Bronchial epithelial cell (primary cell): Measurements from ENCODE around the gene PTPRN2. TPM values are rescaled to one million over a fixed set of nuclear protein-coding genes. Genes with fewer than 3 reads are reported as not detected.
A peak's percentile ranks its signal among the peaks of the same experiment; 100 is the strongest.
"Not testable (repeated sequence)": the region's sequence is repeated elsewhere in the genome, so short reads cannot be mapped to it uniquely, and the experiment has no call there.

ENCODE experiments used
- DNase-seq: peaks from one replicate; pipeline ENCODE4 v3.0.0-alpha.2; 2010; ENCODE audit warnings: low read depth
- FAIRE-seq: peaks from 2 replicates; lab custom pipeline; 2011; peaks lifted over from hg19 to GRCh38; lab: Jason Lieb, UNC
- H3K27me3 ChIP-seq: 2 replicates; pipeline ENCODE4 v1.5.1; 2011; ENCODE audit warnings: low read length; ENCODE audit not compliant: control insufficient read depth, insufficient read depth
- H3K36me3 ChIP-seq: 2 replicates; pipeline ENCODE4 v1.5.1; 2011; ENCODE audit warnings: low read length; ENCODE audit not compliant: control insufficient read depth, insufficient read depth
- H3K4me3 ChIP-seq: 2 replicates; pipeline ENCODE4 v1.5.1; 2011; ENCODE audit warnings: mild to moderate bottlenecking, low read depth, low read length, control low read depth
- CTCF ChIP-seq: IDR thresholded peaks from 2 replicates; pipeline ENCODE4 v1.5.1; 2011; ENCODE audit warnings: mild to moderate bottlenecking, moderate library complexity, low read length, control low read depth, inconsistent platforms; ENCODE audit not compliant: insufficient read depth, severe bottlenecking
- total RNA-seq: library from RNA; depleted of rRNA; stranded (reverse); fragments of >200 nt; gene quantifications from 2 replicates; pipeline ENCODE4 v1.2.1, GENCODE V29; 2014

Gene PTPRN2
- total RNA-seq, 1 donor from 2014 or later, result 1.1 TPM

DNA sequence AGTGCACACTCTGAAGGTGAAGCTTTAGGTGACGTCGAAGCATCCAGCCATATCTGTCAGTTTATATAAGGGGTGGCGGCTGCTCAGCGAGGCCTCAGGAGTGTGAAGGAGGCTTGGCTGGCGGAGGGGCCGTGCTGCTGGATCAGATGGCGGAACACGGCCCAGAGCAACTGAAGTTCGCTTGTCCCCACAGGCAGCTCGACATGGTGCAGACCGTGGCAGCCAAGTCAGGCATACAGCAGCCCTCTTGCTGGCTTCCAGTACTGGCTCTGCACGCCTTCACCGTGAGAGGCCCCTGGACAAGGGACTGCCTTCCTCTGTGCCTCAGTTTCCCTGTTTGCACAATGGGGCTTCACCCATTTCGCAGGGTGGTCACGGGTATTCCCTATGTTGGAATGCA, 807.3 kb downstream of the PTPRN2 start:
- FAIRE-seq, result peak; percentile 70
- Histone ChIP-seq H3K36me3 (no peaks in the 10 kb centered on the region), H3K4me3 (no peak overlapping the region), H3K27me3 (no peaks in the 10 kb centered on the region)
- no peak for TF ChIP-seq CTCF
- DNase-seq, result no peak

DNA sequence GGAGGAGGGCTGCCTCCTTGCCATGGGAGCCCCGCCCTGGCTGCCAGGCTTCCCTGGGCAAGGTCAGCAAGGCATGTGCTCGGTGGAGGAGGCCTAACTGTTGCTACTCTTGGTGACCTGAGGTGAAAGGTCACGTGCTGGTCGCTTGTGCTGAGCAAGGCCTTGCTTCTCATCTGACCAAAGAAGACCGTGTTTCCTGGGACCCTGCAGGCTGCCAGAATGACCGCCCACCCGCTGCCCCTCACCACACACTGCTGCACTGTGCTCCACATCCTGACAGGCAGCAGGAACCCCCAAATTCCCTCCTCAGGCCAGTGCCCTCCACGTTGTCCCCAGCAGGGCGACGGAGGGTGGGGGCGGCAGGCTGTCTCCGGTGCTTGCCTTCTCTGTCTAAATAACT, 808.4 kb downstream of the PTPRN2 start:
- no peaks in the 10 kb centered on the region for H3K36me3 ChIP-seq
- DNase-seq (no peak), FAIRE-seq (no peak)
- no peaks in the 10 kb centered on the region for H3K27me3 ChIP-seq
- TF ChIP-seq CTCF, result no peak
- no peak overlapping the region for H3K4me3 ChIP-seq

- not testable (repeated sequence) for H3K4me3 ChIP-seq, H3K27me3 ChIP-seq, H3K36me3 ChIP-seq, DNase-seq
- FAIRE-seq, result peak; percentile 98
Measured at GRCh38 chr7:157777194-157777762, 810.3 kb downstream of the PTPRN2 start.

- Histone ChIP-seq H3K4me3 (no peak overlapping the region), H3K27me3 (no peaks in the 10 kb centered on the region), H3K36me3 (no peaks in the 10 kb centered on the region)
- no peak for DNase-seq
- no peak for FAIRE-seq
- TF ChIP-seq CTCF, result no peak
Measured at GRCh38 chr7:157775560-157776332, 811.9 kb downstream of the PTPRN2 start.

DNA sequence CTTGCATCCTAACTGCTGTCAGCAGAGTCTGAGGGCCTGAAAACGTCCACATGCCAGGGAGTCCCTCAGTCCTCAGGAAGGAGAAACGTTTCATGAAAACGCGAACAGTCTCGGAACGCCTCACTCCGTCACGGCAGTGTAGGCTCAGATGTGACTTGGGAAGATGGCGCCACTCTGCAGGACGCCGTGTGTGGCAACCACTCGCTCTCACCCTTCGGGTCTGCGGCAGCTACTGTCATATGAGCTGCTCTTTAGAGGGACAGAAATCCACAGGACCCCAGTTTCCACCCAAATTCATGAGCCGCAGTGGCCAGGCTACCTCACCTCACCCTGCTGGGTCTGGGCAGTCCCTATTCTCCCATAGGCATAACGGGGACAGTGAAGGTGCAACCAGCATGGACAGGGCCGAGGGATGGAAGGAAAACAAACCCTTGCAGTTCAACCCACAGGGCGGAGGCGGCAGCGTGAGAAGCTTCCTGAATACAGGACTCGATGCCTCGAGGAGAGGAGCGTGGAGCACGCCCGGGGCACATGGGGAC, 812.5 kb downstream of the PTPRN2 start:
- H3K36me3 ChIP-seq, result no peaks in the 10 kb centered on the region
- H3K4me3 ChIP-seq, result no peak overlapping the region
- TF ChIP-seq CTCF, result no peak
- no peaks in the 10 kb centered on the region for H3K27me3 ChIP-seq
- FAIRE-seq (no peak), DNase-seq (no peak)

- no peak for TF ChIP-seq CTCF
- DNase-seq (no peak), FAIRE-seq (no peak)
- Histone ChIP-seq H3K4me3 (no peak overlapping the region), H3K36me3 (no peaks in the 10 kb centered on the region), H3K27me3 (no peaks in the 10 kb centered on the region)
Measured at GRCh38 chr7:157774495-157774894, 813.1 kb downstream of the PTPRN2 start.
